Esophagus squamous epithelium (tissue), 4 donors: ENCODE results near the gene SORCS1.

Experiments used
- POLR2A ChIP-seq, 4 donors: fragments of 450-650 bp; IDR thresholded peaks; one replicate each; pipeline ENCODE4 v1.6.1; 2017; ENCODE audit warnings: antibody characterized with exemption in 4 of 4, mild to moderate bottlenecking in 4 of 4, moderate library complexity in 3 of 4
- TF ChIP-seq, protein P1 (sequence below), 6 experiments: fragments of 450-650 bp in 4 of 6; fragments of 200-600 bp in 2 of 6; sonication (generic) in 2 of 6; IDR thresholded peaks; one replicate each; pipeline ENCODE4 v1.5.1; 2016 to 2019; ENCODE audit warnings: antibody characterized with exemption in 6 of 6, mild to moderate bottlenecking in 4 of 6, moderate library complexity in 4 of 6

DNA sequence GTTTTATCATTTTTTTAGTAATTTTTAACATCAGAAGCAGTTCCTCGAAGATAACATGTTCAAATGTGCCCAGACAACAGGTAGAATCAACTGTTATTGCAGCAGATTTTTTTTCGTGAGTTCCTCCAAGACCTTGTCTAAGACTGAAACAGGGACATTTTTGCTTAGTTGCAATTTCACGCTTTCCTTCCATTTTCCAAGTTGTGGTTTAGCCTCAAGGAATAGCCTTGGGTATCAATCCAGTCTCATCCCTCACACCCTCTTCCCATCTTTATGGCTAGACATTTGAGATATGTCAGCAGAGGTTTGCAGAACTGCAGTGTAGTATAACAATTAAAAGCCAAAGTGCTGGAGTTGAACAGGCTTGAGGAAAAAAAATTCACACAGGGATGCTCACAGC lies 152.5 kb downstream of the SORCS1 start:
- TF ChIP-seq, protein P1, sequence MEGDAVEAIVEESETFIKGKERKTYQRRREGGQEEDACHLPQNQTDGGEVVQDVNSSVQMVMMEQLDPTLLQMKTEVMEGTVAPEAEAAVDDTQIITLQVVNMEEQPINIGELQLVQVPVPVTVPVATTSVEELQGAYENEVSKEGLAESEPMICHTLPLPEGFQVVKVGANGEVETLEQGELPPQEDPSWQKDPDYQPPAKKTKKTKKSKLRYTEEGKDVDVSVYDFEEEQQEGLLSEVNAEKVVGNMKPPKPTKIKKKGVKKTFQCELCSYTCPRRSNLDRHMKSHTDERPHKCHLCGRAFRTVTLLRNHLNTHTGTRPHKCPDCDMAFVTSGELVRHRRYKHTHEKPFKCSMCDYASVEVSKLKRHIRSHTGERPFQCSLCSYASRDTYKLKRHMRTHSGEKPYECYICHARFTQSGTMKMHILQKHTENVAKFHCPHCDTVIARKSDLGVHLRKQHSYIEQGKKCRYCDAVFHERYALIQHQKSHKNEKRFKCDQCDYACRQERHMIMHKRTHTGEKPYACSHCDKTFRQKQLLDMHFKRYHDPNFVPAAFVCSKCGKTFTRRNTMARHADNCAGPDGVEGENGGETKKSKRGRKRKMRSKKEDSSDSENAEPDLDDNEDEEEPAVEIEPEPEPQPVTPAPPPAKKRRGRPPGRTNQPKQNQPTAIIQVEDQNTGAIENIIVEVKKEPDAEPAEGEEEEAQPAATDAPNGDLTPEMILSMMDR (IDR thresholded peaks at IDR 0.05): no peak
- TF ChIP-seq POLR2A (IDR thresholded peaks at IDR 0.05): no peak
